GM18499 (cell line): ENCODE measurements around the gene CD47.

ENCODE experiments used
- ATAC-seq: cut with Tn5 transposase; IDR thresholded peaks from one replicate; pipeline ENCODE4 v1.9.1; 2021; ENCODE audit warnings: moderate number of reproducible peaks; ENCODE audit not compliant: insufficient read depth, unreplicated experiment

CD47 gene

GRCh38 chr3:108093616-108094015 lies 2.8 kb upstream of the CD47 start:
- no peak for ATAC-seq

GRCh38 chr3:108093021-108093420 lies 2.2 kb upstream of the CD47 start:
- no peak for ATAC-seq

- no peak for ATAC-seq
Observed at GRCh38 chr3:108092501-108092900, 1.7 kb upstream of the CD47 start.

- ATAC-seq = no peak
Observed at GRCh38 chr3:108091498-108092250, 843 bp upstream of the CD47 start.

- no peak for ATAC-seq
Observed at GRCh38 chr3:108090049-108090700, 656 bp downstream of the CD47 start.

GRCh38 chr3:108089579-108089978 lies 1.3 kb downstream of the CD47 start:
- no peak for ATAC-seq

GRCh38 chr3:108088697-108089096 lies 2.1 kb downstream of the CD47 start:
- peak; percentile 38 for ATAC-seq

GRCh38 chr3:108088146-108088545 lies 2.7 kb downstream of the CD47 start:
- no peak for ATAC-seq

GRCh38 chr3:108086653-108087052 lies 4.2 kb downstream of the CD47 start:
- no peak for ATAC-seq

- no peak for ATAC-seq
Observed at GRCh38 chr3:108085810-108086350, 5.0 kb downstream of the CD47 start.

- no peak for ATAC-seq
Observed at GRCh38 chr3:108085370-108085769, 5.5 kb downstream of the CD47 start.

GRCh38 chr3:108079877-108080276 lies 11.0 kb downstream of the CD47 start:
- ATAC-seq = no peak

GRCh38 chr3:108079043-108079442 lies 11.8 kb downstream of the CD47 start:
- ATAC-seq = no peak

- ATAC-seq = no peak
Observed at GRCh38 chr3:108076564-108076963, 14.3 kb downstream of the CD47 start.

- ATAC-seq = no peak
Observed at GRCh38 chr3:108073764-108074431, 16.9 kb downstream of the CD47 start.

GRCh38 chr3:108071368-108071767 lies 19.5 kb downstream of the CD47 start:
- ATAC-seq = no peak

GRCh38 chr3:108070356-108070755 lies 20.5 kb downstream of the CD47 start:
- no peak for ATAC-seq

- no peak for ATAC-seq
Observed at GRCh38 chr3:108067768-108068167, 23.1 kb downstream of the CD47 start.

- no peak for ATAC-seq
Observed at GRCh38 chr3:108065096-108065495, 25.7 kb downstream of the CD47 start.

- ATAC-seq = no peak
Observed at GRCh38 chr3:108064293-108064887, 26.4 kb downstream of the CD47 start.

GRCh38 chr3:108062051-108062450 lies 28.8 kb downstream of the CD47 start:
- peak; percentile 65 for ATAC-seq
